CD4-positive, alpha-beta T cell treated with Interleukin-2 at 100 ng/mL for 4 hours (primary cell): Measurements from ENCODE around the gene ESPL1.
"Not testable (repeated sequence)": the region's sequence is repeated elsewhere in the genome, so short reads cannot be mapped to it uniquely, and the experiment has no call there.

Source experiments
- DNase-seq: peaks from one replicate; pipeline ENCODE4 v3.0.0-alpha.2; 2020; ENCODE audit warnings: low spot score

ESPL1 gene

DNA sequence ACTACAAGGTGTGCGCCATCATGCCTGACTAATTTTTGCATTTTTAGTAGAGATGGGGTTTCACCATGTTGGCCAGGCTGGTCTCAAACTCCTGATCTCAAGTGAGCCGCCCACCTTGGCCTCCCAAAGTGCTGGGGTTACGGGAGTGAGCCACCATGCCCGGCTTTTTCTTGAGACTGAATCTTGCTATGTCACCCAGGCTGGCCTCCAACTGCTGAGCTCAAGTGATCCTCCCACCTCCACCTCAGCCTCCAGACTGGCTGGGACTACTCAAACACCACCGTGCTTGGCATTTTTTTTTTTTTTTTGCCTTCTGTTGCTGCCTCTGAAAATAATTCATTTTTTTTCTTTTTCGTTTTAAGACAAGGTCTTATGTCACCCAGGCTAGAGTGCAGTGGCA lies 8.2 kb upstream of the ESPL1 start:
- no peak for DNase-seq

GRCh38 chr12:53265783-53266182 lies 2.3 kb upstream of the ESPL1 start:
- DNase-seq = no peak

DNA sequence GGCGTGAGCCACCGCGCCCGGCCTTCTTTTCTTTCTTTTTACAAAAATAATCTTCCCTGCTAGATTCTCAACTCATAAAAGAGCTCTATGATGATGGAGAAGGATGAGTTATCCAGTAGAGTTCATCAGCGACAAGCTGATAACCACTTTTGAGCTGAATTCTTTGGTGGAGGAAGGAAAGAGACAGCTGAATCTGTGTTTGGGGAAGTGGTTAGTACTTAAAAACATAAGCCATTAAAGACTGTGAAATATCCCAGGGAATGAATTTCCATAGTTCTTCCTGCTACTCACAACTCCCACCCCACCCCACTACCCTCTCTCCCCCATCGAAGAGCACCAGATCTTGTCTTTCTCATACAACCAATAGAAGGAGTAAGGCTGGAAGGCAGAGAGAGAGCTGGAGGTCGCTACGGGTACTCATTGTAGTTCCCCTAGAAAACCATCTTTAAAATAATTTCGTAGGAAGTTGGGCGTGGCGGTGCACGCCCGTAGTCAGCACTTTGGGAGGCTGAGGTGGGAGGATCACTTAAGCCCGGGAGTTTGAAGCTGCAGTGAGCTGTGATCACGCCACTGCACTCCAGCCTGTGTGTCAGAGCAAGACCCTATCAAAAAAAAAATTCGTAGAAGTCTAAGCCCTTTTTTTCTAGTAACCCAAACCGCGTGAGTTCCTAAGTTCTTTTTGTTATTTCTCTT lies 647 bp upstream of the ESPL1 start:
- DNase-seq = no peak

- no peak for DNase-seq
These were observed 797 bp downstream of the ESPL1 start for GRCh38 chr12:53268630-53269562.

DNA sequence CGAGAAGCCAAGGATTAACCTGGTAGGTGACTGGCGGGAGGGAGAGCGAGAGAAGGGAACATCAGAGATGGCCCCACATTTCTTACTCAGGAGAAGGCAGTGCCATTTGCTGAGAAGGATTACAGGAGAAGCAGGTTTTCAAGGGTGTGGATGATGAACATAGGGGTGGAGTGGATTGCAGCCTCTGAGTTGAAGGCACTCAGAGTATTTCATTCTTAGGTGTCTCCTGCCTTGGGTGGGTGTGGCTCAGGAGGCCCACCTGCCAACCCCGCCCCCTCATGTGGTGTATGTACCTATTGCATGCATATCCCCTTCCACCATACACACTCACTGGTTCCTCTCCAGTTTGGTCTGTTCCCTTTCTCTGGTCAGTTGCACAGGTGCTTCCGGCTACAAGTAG lies 6.3 kb downstream of the ESPL1 start:
- no peak for DNase-seq

DNA sequence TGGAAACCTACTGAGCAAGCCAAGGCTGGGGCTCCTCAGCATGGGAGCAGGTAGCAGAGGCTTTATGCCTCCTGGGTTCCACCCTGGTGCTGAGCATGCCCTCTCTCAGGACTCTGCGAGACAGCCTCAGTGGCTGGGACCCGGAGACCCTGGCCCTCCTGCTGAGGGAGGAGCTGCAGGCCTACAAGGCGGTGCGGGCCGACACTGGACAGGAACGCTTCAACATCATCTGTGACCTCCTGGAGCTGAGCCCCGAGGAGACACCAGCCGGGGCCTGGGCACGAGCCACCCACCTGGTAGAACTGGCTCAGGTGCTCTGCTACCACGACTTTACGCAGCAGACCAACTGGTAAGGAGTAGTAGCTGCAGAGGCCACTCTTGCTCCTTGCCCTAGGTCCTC lies 8.4 kb downstream of the ESPL1 start:
- DNase-seq = no peak

DNA sequence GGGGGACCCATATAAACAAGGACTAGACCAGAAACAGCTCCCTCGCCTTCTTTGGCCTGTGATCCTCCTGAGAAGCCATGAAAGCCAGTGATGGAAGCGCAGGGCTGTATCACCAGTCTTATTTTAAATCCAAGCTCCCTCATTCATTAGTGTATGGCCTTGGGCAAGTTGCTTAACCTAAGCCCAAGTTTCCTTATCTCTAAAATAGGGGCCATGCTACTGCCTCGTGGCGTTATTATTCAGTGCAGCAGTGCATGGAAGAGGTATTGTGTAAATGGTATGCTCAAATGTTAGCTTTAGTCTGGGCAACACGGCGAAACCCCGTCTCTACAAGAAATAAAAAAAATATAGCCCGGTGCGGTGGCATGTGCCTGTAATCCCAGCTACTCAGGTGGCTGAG lies 9.9 kb downstream of the ESPL1 start:
- DNase-seq = no peak

GRCh38 chr12:53279283-53279869 lies 11.3 kb downstream of the ESPL1 start:
- DNase-seq = no peak

DNA sequence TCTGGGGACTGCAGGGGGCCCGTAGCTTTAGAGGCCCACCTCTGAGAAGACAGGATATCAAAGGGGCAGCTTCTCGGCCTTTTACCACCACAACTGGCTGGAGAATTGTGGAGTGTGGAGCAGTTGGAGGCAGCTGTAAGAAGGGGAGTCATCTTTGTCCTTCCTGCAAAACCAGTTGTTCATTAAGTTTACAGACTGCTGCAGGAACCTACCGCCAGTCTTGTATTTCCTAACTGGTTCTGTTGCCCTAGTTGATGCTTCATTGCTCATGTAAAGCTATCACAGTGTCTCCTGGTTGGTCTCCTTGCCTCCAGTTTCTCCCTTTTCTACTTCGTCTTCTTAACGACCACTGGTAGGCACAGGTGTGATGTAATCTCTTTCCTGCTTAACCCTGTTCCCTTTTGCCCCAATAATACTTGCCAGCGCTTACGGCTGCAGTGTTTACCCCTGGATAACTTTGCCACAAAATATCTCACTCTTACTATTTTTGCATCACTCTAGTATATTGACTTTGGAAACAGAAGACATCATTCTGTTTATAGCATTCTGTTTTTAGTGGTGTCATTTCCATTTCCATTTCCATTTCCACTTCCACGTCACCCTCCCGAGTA lies 11.9 kb downstream of the ESPL1 start:
- DNase-seq = no peak

GRCh38 chr12:53286448-53286847 lies 18.3 kb downstream of the ESPL1 start:
- no peak for DNase-seq

- DNase-seq = peak; percentile 83
These were observed 19.7 kb downstream of the ESPL1 start for GRCh38 chr12:53287741-53288216.

DNA sequence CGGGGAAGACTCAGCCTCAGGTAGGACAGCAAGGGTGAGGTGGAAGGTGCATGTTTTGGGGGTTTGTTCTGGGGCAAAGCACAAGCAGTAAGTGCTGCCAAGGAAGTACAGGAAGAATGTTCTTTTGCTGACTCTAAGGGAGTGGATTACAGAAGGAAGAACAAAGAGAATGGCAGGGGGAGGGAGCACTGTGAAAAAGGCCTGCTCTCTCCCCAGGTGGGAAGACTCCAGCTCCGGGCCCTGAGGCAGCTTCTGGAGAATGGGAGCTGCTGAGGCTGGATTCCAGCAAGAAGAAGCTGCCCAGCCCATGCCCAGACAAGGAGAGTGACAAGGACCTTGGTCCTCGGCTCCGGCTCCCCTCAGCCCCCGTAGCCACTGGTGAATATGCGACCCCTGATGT lies 20.2 kb downstream of the ESPL1 start:
- DNase-seq = no peak

- DNase-seq = no peak
These were observed 21.8 kb downstream of the ESPL1 start for GRCh38 chr12:53289891-53290290.

DNA sequence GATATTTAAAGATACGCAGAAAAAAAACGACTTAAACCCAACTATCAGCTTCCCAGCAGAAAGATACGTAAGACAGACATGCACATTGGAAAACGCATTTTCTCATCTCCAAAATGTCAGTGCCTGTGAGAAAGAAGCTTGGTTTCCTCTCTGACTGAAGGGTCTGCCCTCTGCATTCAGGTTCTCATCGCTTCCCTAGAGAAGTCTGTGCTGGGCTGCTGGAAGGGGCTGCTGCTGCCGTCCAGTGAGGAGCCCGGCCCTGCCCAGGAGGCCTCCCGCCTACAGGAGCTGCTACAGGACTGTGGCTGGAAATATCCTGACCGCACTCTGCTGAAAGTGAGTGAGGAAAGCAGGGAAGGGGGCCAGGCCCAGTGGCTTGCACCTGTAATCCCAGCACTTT lies 22.6 kb downstream of the ESPL1 start:
- DNase-seq = no peak

- DNase-seq = no peak
These were observed 24.3 kb downstream of the ESPL1 start for GRCh38 chr12:53292426-53292825.

GRCh38 chr12:53295070-53295890 lies 27.2 kb downstream of the ESPL1 start, which contains the start of gene PFDN5:
PFDN5 (plus strand) TSS chr12:53295542; CDS start chr12:53295568, 26 bp downstream.
- DNase-seq = peak; percentile 93

DNA sequence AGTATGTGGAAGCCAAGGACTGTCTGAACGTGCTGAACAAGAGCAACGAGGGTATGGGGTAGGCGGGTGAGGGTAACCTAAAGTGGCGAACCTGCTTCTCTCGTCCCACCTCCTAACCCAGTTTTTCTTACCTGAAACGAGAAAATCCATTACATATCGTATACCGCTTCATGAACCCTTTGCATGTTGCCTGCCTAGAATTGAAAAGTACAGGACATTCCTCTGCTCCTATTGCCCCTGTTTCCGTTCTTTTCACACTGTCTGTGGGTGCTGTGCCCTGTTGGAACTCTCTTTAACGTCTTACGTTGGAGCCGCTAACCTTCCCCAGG lies 27.8 kb downstream of the ESPL1 start:
- no peak for DNase-seq

DNA sequence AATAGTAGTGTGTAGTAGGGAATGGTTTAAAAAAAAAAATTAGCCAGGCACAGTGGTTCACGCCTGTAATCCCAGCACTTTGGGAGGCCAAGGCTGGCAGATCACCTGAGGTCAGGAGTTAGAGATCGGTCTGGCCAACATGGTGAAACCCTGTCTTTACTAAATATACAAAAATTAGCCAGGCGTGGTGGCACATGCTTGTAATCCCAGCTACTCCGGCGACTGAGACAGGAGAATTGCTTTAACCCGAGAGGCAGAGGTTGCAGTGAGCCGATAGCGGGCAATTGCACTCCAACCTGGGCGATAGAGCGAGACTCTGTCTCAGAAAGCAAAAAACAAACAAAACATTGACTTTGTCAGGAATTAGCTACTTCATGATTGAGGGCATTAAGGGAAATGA lies 29.0 kb downstream of the ESPL1 start:
- not testable (repeated sequence) for DNase-seq

DNA sequence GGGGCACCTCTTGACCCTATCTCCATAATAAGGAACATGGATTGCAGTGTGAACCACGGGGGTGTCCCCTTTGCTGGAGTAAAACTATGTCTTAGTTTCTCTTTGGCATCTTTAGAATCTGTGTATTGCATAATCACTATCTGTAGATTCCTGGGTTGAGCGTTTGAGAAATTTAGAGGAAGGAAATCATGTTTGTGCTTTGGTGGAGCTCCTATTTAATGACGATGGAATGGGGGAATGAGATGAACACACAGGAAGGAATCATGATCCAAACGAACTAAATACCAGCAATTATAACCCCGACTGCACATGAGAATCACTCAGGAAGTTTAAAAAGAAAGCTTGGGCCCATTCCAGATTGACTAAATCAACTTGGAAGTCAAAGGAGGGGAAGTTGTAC lies 30.1 kb downstream of the ESPL1 start:
- no peak for DNase-seq

DNA sequence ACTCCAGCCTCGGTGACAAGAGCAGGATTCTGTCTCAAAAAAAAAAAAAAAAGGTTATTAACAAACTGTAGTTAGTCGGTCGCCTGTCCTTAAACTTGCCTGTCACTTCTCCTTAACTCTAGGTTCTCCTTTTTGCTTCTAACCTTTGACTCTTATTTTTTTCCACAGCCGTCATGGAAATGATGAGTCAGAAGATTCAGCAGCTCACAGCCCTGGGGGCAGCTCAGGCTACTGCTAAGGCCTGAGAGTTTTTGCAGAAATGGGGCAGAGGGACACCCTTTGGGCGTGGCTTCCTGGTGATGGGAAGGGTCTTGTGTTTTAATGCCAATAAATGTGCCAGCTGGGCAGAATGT lies 31.0 kb downstream of the ESPL1 start:
- DNase-seq = peak; percentile 53

DNA sequence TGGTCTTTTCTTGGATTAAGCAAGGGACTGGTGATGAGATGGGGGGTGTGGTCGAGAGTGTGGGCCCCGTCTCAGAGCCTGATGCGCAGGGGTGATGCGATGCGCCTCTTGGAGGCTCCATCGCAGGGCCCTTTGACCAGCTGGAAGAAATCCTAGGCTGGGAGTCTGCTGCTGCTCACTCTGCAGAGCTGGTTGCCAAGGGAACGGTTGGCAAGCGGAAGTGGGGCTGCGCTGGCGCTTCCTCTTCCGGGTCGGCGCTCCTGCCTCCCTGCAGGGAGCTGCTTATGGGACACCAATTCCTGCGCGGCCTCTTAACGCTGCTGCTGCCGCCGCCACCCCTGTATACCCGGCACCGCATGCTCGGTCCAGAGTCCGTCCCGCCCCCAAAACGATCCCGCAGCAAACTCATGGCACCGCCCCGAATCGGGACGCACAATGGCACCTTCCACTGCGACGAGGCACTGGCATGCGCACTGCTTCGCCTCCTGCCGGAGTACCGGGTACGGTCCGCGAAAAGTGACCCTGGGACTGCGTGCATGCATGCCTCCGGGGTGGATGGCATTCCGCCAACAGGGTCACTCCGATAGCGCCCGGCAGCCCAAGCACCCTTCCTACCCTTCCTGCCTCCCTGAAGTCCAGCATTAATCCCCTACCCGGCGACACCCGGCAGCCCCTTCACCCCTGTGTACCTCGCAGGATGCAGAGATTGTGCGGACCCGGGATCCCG lies 31.5 kb downstream of the ESPL1 start, which contains the start of gene MYG1:
Gene MYG1, plus strand, starts transcription at position 242 of the 727 bp plus-strand sequence. Its CDS starts 43 bp downstream, at position 285.
- peak; percentile 86 for DNase-seq
